ENCODE results near the gene PPM1H.
A peak's percentile ranks its signal among the peaks of the same experiment; 100 is the strongest.
"Not testable (repeated sequence)": the region's sequence is repeated elsewhere in the genome, so short reads cannot be mapped to it uniquely, and the experiment has no call there.

Gene PPM1H

GRCh38 chr12:62934799-62935674, at the start of gene PPM1H:
TSS of gene PPM1H (minus strand) at chr12:62935150. CDS start at chr12:62934736, 414 bp downstream.
- no peak for TF ChIP-seq ZNF274 (IDR thresholded peaks at IDR 0.05; ENCODE audit: low read depth, low read length)
- peak within 1 kb of the TSS; percentile 67 for H3K4me3 ChIP-seq (ENCODE audit: low read length)

- TF ChIP-seq ZNF274 (IDR thresholded peaks at IDR 0.05; ENCODE audit: low read depth, low read length), result no peak
These were observed 48.6 kb upstream of the PPM1H start for GRCh38 chr12:62983594-62983993.

GRCh38 chr12:62978768-62979167, 43.8 kb upstream of the PPM1H start:
- no peak for TF ChIP-seq ZNF274 (IDR thresholded peaks at IDR 0.05; ENCODE audit: low read depth, low read length)

More at GRCh38 chr12:62983594-62983993, 48.6 kb upstream of the PPM1H start:
- no peak overlapping the region for H3K4me3 ChIP-seq (ENCODE audit: low read length)

GRCh38 chr12:62977883-62978282, 42.9 kb upstream of the PPM1H start:
- TF ChIP-seq ZNF274 (IDR thresholded peaks at IDR 0.05; ENCODE audit: low read depth, low read length), result no peak

More at GRCh38 chr12:62978768-62979167, 43.8 kb upstream of the PPM1H start:
- H3K4me3 ChIP-seq (ENCODE audit: low read length), result no peak overlapping the region

GRCh38 chr12:62977418-62977817, 42.5 kb upstream of the PPM1H start:
- no peak overlapping the region for H3K4me3 ChIP-seq (ENCODE audit: low read length)

More at GRCh38 chr12:62977883-62978282, 42.9 kb upstream of the PPM1H start:
- no peak overlapping the region for H3K4me3 ChIP-seq (ENCODE audit: low read length)

GRCh38 chr12:62976110-62976662, 41.2 kb upstream of the PPM1H start:
- H3K4me3 ChIP-seq (ENCODE audit: low read length), result no peak overlapping the region
- no peak for TF ChIP-seq ZNF274 (IDR thresholded peaks at IDR 0.05; ENCODE audit: low read depth, low read length)

More at GRCh38 chr12:62977418-62977817, 42.5 kb upstream of the PPM1H start:
- no peak for TF ChIP-seq ZNF274 (IDR thresholded peaks at IDR 0.05; ENCODE audit: low read depth, low read length)

GRCh38 chr12:62971769-62972525, 37.0 kb upstream of the PPM1H start:
- no peak for TF ChIP-seq ZNF274 (IDR thresholded peaks at IDR 0.05; ENCODE audit: low read depth, low read length)
- H3K4me3 ChIP-seq (ENCODE audit: low read length), result no peak overlapping the region

- no peak overlapping the region for H3K4me3 ChIP-seq (ENCODE audit: low read length)
- TF ChIP-seq ZNF274 (IDR thresholded peaks at IDR 0.05; ENCODE audit: low read depth, low read length), result no peak
These were observed 34.7 kb upstream of the PPM1H start for GRCh38 chr12:62969695-62970094.

GRCh38 chr12:62967701-62968100, 32.8 kb upstream of the PPM1H start:
- TF ChIP-seq ZNF274 (IDR thresholded peaks at IDR 0.05; ENCODE audit: low read depth, low read length), result no peak
- H3K4me3 ChIP-seq (ENCODE audit: low read length), result no peak overlapping the region

- TF ChIP-seq ZNF274 (IDR thresholded peaks at IDR 0.05; ENCODE audit: low read depth, low read length), result no peak
These were observed 32.1 kb upstream of the PPM1H start for GRCh38 chr12:62966990-62967506.

GRCh38 chr12:62966446-62966989, 31.6 kb upstream of the PPM1H start:
- H3K4me3 ChIP-seq (ENCODE audit: low read length), result not testable (repeated sequence)

More at GRCh38 chr12:62966990-62967506, 32.1 kb upstream of the PPM1H start:
- H3K4me3 ChIP-seq (ENCODE audit: low read length), result no peak overlapping the region

- H3K4me3 ChIP-seq (ENCODE audit: low read length), result not testable (repeated sequence)
These were observed 30.8 kb upstream of the PPM1H start for GRCh38 chr12:62965700-62966099.

GRCh38 chr12:62965242-62965641, 30.3 kb upstream of the PPM1H start:
- H3K4me3 ChIP-seq (ENCODE audit: low read length), result not testable (repeated sequence)

GRCh38 chr12:62963486-62964041, 28.6 kb upstream of the PPM1H start:
- no peak for TF ChIP-seq ZNF274 (IDR thresholded peaks at IDR 0.05; ENCODE audit: low read depth, low read length)

More at GRCh38 chr12:62963486-62964041, 28.6 kb upstream of the PPM1H start:
- no peak overlapping the region for H3K4me3 ChIP-seq (ENCODE audit: low read length)

Measured in GM08714 (cell line).